ENCODE data around the gene CUL4A. TPM values are rescaled to one million over a fixed set of nuclear protein-coding genes. Genes with fewer than 3 reads are reported as not detected.

CUL4A gene
- total RNA-seq, 6 donors from 2014 or later, result 54.4 to 346 (median 129) TPM

DNA sequence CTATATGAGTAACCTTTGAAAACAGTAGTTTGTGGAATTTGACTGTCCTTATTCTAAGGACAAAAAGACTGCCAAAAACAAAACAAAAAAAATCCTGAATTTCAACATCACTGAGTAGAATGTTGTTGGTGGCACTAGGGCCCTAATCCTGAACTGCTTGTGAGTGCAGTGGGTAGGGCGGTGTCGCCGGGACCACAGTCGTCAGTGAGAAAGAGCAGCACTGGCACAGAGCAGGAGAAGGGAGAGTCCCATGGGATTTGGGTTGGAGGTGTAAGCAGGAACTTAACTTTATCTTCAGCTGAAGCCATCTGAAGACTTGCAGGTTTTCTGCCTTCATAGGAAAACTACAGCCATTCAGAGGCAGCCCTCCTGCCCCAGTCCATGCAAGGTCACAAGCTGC lies 6.5 kb upstream of the CUL4A start:
- peaks cover 10 to 42% (median 20%) of the 10 kb centered on the region in 4 donors for H3K4me1 ChIP-seq
- peaks cover 2 to 33% (median 18%) of the 10 kb centered on the region in 4 donors for H3K36me3 ChIP-seq
- ATAC-seq (ENCODE audit: low FRiP score in 2 of 2) (no peak), DNase-seq (no peak)
- WGBS, 2 donors, result 89 to 98% methylated on average over 4 of the region's 4 CpGs
- no peak overlapping the region for H3K27ac ChIP-seq
- no peaks in the 10 kb centered on the region for H3K9me3 ChIP-seq
- no peaks in the 10 kb centered on the region for H3K27me3 ChIP-seq
- no peak overlapping the region for H3K4me3 ChIP-seq
- TF ChIP-seq CTCF (IDR thresholded peaks at IDR 0.05), result no peak
- no peak for TF ChIP-seq POLR2A (IDR thresholded peaks at IDR 0.05)

DNA sequence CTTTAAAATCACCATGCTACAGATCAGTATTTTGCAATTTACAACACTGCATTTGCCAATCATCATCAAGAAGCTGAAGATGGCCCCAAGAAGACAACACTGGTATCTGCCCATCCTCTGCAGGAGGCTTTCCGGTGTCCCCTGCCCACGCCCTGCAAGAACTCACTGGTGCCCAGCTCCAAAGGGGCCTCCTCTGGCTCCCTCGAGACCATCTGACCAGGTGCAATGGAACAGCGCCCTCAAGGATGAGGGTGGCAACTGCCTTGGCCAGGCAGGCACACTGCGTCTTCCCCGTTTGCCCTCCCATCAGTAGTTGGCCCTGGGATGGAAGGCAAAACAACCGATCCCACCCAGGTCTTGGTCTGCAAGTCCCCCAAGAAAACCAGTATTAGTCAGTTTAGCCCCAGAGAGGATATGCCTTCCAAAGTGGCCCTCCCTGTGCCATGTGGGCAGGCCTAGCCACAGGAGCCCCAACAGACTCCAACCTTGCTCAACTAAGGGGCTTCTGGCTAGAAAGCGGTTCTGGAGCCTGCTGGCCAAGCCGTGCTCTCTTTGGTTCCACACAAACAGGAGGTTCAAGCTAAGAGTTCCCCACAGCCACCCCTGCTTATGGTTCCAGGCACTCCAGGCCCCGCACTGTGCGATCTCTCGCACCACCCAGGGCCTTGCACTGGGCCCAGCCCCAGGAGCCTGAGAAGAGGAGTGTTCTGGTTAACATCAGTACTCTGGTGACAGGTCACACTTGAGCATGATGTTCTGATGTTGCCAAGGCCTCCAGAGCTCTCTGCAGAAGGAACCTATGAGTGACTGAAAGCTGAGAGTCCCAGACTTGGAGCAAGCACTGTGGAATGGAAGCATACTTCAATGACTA lies 5.7 kb upstream of the CUL4A start:
- Histone ChIP-seq H3K27ac (no peak overlapping the region), H3K4me1 (peaks cover 11 to 42% (median 20%) of the 10 kb centered on the region in 4 donors), H3K27me3 (no peaks in the 10 kb centered on the region), H3K4me3 (no peak overlapping the region), H3K9me3 (no peaks in the 10 kb centered on the region), H3K36me3 (peaks cover 0 to 25% (median 14%) of the 10 kb centered on the region in 4 donors)
- DNase-seq (no peak), ATAC-seq (ENCODE audit: low FRiP score in 2 of 2) (no peak)
- WGBS, 2 donors, result 97 to 100% methylated on average over 6 to 12 of the region's 12 CpGs
- no peak for TF ChIP-seq CTCF (IDR thresholded peaks at IDR 0.05)
- no peak for TF ChIP-seq EP300 (IDR thresholded peaks at IDR 0.05)
- TF ChIP-seq POLR2AphosphoS5 (IDR thresholded peaks at IDR 0.05), result no peak
- no peak for TF ChIP-seq POLR2A (IDR thresholded peaks at IDR 0.05)

DNA sequence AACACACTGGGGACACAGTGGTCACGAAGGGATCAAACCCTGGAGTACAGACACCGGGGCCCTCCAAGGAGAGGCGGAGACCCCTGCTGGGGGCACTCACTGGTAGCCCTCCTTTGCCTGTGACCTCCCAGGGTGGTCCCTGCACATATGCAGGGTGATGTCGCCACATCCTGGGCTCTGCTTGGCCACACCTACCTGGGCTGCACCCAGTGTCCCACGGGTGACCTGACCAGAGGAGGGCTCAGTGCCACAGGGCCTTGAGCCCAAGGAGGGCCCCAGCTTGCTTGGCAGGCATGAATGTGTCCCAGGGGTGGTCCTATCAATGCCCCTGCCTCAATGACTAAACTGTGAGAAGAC lies 5.1 kb upstream of the CUL4A start:
- H3K4me3 ChIP-seq, result no peak overlapping the region
- TF ChIP-seq CTCF (IDR thresholded peaks at IDR 0.05) (no peak), EP300 (IDR thresholded peaks at IDR 0.05) (no peak), POLR2AphosphoS5 (IDR thresholded peaks at IDR 0.05) (no peak), POLR2A (IDR thresholded peaks at IDR 0.05) (no peak)
- ATAC-seq (ENCODE audit: low FRiP score in 2 of 2) (no peak), DNase-seq (no peak)
- H3K4me1 ChIP-seq, result peaks cover 11 to 42% (median 20%) of the 10 kb centered on the region in 4 donors
- H3K27me3 ChIP-seq, result no peaks in the 10 kb centered on the region
- WGBS, 2 donors, result 91% methylated on average over 5 of the region's 5 CpGs; no CpG with 5 or more reads in 1 of the 2 donors
- H3K9me3 ChIP-seq, result no peaks in the 10 kb centered on the region
- peaks cover 0 to 19% (median 9%) of the 10 kb centered on the region in 4 donors for H3K36me3 ChIP-seq
- H3K27ac ChIP-seq, result no peak overlapping the region

- Histone ChIP-seq H3K27ac (no peak overlapping the region), H3K4me3 (no peak overlapping the region), H3K9me3 (no peaks in the 10 kb centered on the region), H3K4me1 (peaks cover 13 to 49% (median 21%) of the 10 kb centered on the region in 4 donors), H3K36me3 (peaks cover 0 to 9% (median 2%) of the 10 kb centered on the region in 4 donors), H3K27me3 (no peaks in the 10 kb centered on the region)
- WGBS, 2 donors, result 69 to 79% methylated on average over 5 of the region's 5 CpGs
- no peak for ATAC-seq (ENCODE audit: low FRiP score in 2 of 2)
- DNase-seq, result no peak
- no peak for TF ChIP-seq POLR2A (IDR thresholded peaks at IDR 0.05)
- TF ChIP-seq POLR2AphosphoS5 (IDR thresholded peaks at IDR 0.05), result no peak
- no peak for TF ChIP-seq EP300 (IDR thresholded peaks at IDR 0.05)
- no peak for TF ChIP-seq CTCF (IDR thresholded peaks at IDR 0.05)
Observed at GRCh38 chr13:113205428-113205931, 3.9 kb upstream of the CUL4A start.

Measured in upper lobe of left lung (tissue), 6 donors.